Astrocyte (in vitro differentiated cells and primary cell): ENCODE data around the gene HAND1. TPM values are rescaled to one million over a fixed set of nuclear protein-coding genes. Genes with fewer than 3 reads are reported as not detected.
A peak's percentile ranks its signal among the peaks of the same experiment; 100 is the strongest.

Experiments used
- DNase-seq: peaks from one replicate; pipeline ENCODE4 v3.0.0-alpha.2; 2010; ENCODE audit warnings: low read depth
- FAIRE-seq: peaks from 2 replicates; lab custom pipeline; 2011; peaks lifted over from hg19 to GRCh38; lab: Jason Lieb, UNC
- H2AFZ ChIP-seq: 2 replicates; pipeline ENCODE4 v1.6.0; 2012; ENCODE audit warnings: low read depth, low read length, inconsistent platforms
- H3K27ac ChIP-seq: 2 replicates; pipeline ENCODE4 v1.5.1; 2011; ENCODE audit warnings: low read depth, low read length, inconsistent platforms
- H3K27me3 ChIP-seq: 2 replicates; pipeline ENCODE4 v1.6.0; 2011; ENCODE audit warnings: low read length, inconsistent platforms; ENCODE audit not compliant: insufficient read depth
- H3K36me3 ChIP-seq: 2 replicates; pipeline ENCODE4 v1.5.1; 2011; ENCODE audit warnings: low read length, inconsistent platforms; ENCODE audit not compliant: insufficient read depth
- H3K4me1 ChIP-seq: 2 replicates; pipeline ENCODE4 v1.5.1; 2011; ENCODE audit warnings: low read length, inconsistent platforms; ENCODE audit not compliant: insufficient read depth
- H3K4me2 ChIP-seq: 2 replicates; pipeline ENCODE4 v1.6.0; 2012; ENCODE audit warnings: low read length, inconsistent platforms
- H3K4me3 ChIP-seq: 2 replicates; pipeline ENCODE4 v1.5.1; 2011; ENCODE audit warnings: low read depth, mild to moderate bottlenecking, low read length, inconsistent platforms; ENCODE audit not compliant: insufficient read depth
- H3K79me2 ChIP-seq: 2 replicates; pipeline ENCODE4 v1.6.0; 2012; ENCODE audit warnings: mild to moderate bottlenecking, low read length, inconsistent platforms; ENCODE audit not compliant: insufficient read depth
- H3K9ac ChIP-seq: 2 replicates; pipeline ENCODE4 v1.6.0; 2012; ENCODE audit warnings: mild to moderate bottlenecking, low read length, inconsistent platforms
- H3K9me3 ChIP-seq: 2 replicates; pipeline ENCODE4 v1.5.1; 2012; ENCODE audit warnings: low read depth, mild to moderate bottlenecking, low read length, inconsistent platforms; ENCODE audit not compliant: insufficient read depth
- H4K20me1 ChIP-seq: 2 replicates; pipeline ENCODE4 v1.6.0; 2012; ENCODE audit warnings: low read length, inconsistent platforms; ENCODE audit not compliant: insufficient read depth
- H3K27ac Mint-ChIP-seq: one replicate; pipeline ENCODE4 v1.8.0; 2021; ENCODE audit warnings: mild to moderate bottlenecking, mixed read lengths; ENCODE audit not compliant: unreplicated experiment
- H3K27me3 Mint-ChIP-seq: one replicate; pipeline ENCODE4 v1.8.0; 2021; ENCODE audit warnings: low read depth, mixed read lengths; ENCODE audit not compliant: unreplicated experiment
- H3K36me3 Mint-ChIP-seq: one replicate; pipeline ENCODE4 v1.8.0; 2021; ENCODE audit warnings: low read depth, mixed read lengths; ENCODE audit not compliant: unreplicated experiment
- H3K4me1 Mint-ChIP-seq: one replicate; pipeline ENCODE4 v1.8.0; 2021; ENCODE audit warnings: low read depth, mixed read lengths; ENCODE audit not compliant: unreplicated experiment
- H3K4me3 Mint-ChIP-seq: one replicate; pipeline ENCODE4 v1.8.0; 2021; ENCODE audit warnings: mild to moderate bottlenecking, moderate library complexity, mixed read lengths; ENCODE audit not compliant: unreplicated experiment
- H3K9me3 Mint-ChIP-seq: one replicate; pipeline ENCODE4 v1.8.0; 2021; ENCODE audit warnings: mild to moderate bottlenecking, mixed read lengths; ENCODE audit not compliant: unreplicated experiment
- EZH2 ChIP-seq: IDR thresholded peaks from 2 replicates; pipeline ENCODE4 v1.6.1; 2012; ENCODE audit warnings: mild to moderate bottlenecking, low read length, inconsistent platforms; ENCODE audit not compliant: insufficient read depth
- total RNA-seq: library from RNA; stranded (reverse); gene quantifications from 2 replicates; pipeline ENCODE4 v1.2.1, GENCODE V29; 2021
- TF ChIP-seq, protein P1 (sequence below): IDR thresholded peaks from 2 replicates; pipeline ENCODE4 v1.5.1; 2011; ENCODE audit warnings: low read depth, mild to moderate bottlenecking, inconsistent platforms, low read length, moderate library complexity; ENCODE audit not compliant: insufficient read depth

HAND1 gene
- total RNA-seq, 1 donor from 2014 or later, result not detected

DNA sequence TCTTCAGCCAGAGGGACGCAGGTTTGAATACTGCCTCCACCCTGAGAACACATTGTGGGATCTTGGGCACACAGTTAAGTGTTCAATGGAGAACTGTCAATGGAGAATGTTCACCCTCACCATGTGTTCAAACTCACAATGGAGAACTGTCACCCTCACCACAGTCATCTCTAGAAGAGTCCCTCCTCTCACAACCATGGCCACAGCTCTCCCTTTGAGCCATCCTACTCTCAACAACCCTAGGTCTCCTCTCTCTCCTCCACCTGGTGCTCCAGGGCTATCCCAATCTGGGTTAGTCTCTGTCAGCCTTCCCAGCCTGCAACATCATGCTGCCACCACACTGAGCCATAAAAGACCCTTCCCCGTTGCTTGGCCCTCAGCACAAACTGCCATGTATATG lies 36.3 kb upstream of the HAND1 start:
- no peaks in the 10 kb centered on the region for H3K79me2 ChIP-seq
- Mint-ChIP-seq H3K9me3 (peaks cover 4% of the 10 kb centered on the region), H3K27ac (no peak overlapping the region), H3K4me1 (no peaks in the 10 kb centered on the region), H3K36me3 (no peaks in the 10 kb centered on the region), H3K27me3 (peaks cover 47% of the 10 kb centered on the region), H3K4me3 (no peak overlapping the region)
- FAIRE-seq (no peak), DNase-seq (no peak)
- no peak overlapping the region for H3K27ac ChIP-seq
- H3K4me2 ChIP-seq, result no peak overlapping the region
- TF ChIP-seq, protein P1, sequence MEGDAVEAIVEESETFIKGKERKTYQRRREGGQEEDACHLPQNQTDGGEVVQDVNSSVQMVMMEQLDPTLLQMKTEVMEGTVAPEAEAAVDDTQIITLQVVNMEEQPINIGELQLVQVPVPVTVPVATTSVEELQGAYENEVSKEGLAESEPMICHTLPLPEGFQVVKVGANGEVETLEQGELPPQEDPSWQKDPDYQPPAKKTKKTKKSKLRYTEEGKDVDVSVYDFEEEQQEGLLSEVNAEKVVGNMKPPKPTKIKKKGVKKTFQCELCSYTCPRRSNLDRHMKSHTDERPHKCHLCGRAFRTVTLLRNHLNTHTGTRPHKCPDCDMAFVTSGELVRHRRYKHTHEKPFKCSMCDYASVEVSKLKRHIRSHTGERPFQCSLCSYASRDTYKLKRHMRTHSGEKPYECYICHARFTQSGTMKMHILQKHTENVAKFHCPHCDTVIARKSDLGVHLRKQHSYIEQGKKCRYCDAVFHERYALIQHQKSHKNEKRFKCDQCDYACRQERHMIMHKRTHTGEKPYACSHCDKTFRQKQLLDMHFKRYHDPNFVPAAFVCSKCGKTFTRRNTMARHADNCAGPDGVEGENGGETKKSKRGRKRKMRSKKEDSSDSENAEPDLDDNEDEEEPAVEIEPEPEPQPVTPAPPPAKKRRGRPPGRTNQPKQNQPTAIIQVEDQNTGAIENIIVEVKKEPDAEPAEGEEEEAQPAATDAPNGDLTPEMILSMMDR, result no peak
- no peak for TF ChIP-seq EZH2
- no peak overlapping the region for H3K4me3 ChIP-seq
- no peaks in the 10 kb centered on the region for H3K36me3 ChIP-seq
- H3K9me3 ChIP-seq, result no peaks in the 10 kb centered on the region
- H3K9ac ChIP-seq, result no peak overlapping the region
- H4K20me1 ChIP-seq, result no peaks in the 10 kb centered on the region
- H2AFZ ChIP-seq, result no peak overlapping the region
- H3K27me3 ChIP-seq, result peaks cover 40% of the 10 kb centered on the region
- H3K4me1 ChIP-seq, result no peaks in the 10 kb centered on the region

DNA sequence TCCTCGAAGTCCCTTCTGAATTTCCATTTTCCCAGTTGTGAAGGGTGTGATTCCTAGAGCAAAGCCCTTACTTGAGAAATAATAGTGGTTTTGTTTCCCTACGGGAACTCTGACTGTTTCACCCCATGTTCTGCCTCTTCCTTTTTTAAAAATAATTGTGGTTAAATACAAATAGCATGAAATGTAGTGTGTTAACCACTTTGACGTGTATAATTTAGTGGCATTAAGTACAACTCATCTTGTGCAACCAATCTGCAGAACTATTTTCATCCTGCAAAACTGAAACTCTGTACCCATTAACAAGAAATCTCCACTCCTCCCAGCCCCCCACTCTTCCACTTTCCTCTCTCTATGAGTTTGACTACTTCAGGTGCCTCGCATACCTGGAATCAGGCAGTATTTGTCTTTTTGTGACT lies 35.6 kb upstream of the HAND1 start:
- H3K79me2 ChIP-seq, result no peaks in the 10 kb centered on the region
- H4K20me1 ChIP-seq, result no peaks in the 10 kb centered on the region
- no peaks in the 10 kb centered on the region for H3K36me3 ChIP-seq
- H3K4me2 ChIP-seq, result no peak overlapping the region
- TF ChIP-seq, protein P1, result no peak
- no peak for TF ChIP-seq EZH2
- no peak overlapping the region for H3K4me3 Mint-ChIP-seq
- peaks cover 46% of the 10 kb centered on the region for H3K27me3 Mint-ChIP-seq
- H3K4me1 ChIP-seq, result no peaks in the 10 kb centered on the region
- no peak overlapping the region for H3K27ac ChIP-seq
- no peak overlapping the region for H2AFZ ChIP-seq
- H3K9me3 ChIP-seq, result no peaks in the 10 kb centered on the region
- H3K27me3 ChIP-seq, result peaks cover 44% of the 10 kb centered on the region
- no peak overlapping the region for H3K9ac ChIP-seq
- DNase-seq, result peak; percentile 38
- H3K4me3 ChIP-seq, result no peak overlapping the region
- no peaks in the 10 kb centered on the region for H3K4me1 Mint-ChIP-seq
- no peaks in the 10 kb centered on the region for H3K36me3 Mint-ChIP-seq
- no peak overlapping the region for H3K27ac Mint-ChIP-seq
- H3K9me3 Mint-ChIP-seq, result peaks cover 4% of the 10 kb centered on the region
- FAIRE-seq, result no peak

DNA sequence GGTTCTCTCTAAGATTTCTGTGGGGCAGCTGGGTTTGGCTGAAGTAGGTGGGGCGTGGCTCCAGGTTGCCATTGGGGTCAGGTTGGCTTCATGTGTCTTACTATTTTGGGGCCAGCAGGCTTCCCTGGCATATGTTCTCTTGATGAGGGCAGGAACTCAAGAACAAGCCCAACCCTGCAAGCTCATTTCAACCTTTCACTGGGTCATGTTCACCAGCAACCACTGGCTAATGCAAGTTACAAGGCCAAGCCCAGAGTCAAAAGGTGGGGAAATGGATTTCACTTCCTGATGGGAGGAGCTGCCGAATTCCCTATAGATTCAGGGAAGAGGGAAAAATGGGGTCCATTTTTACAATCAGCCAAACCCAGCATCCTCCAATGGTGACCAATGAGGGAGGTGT lies 34.0 kb upstream of the HAND1 start:
- Histone ChIP-seq H3K4me2 (no peak overlapping the region), H3K27ac (no peak overlapping the region), H3K4me3 (no peak overlapping the region), H2AFZ (no peak overlapping the region), H3K36me3 (no peaks in the 10 kb centered on the region), H3K9ac (no peak overlapping the region), H3K79me2 (no peaks in the 10 kb centered on the region), H3K27me3 (peaks cover 46% of the 10 kb centered on the region), H3K4me1 (no peaks in the 10 kb centered on the region), H4K20me1 (no peaks in the 10 kb centered on the region), H3K9me3 (no peaks in the 10 kb centered on the region)
- Mint-ChIP-seq H3K4me1 (no peaks in the 10 kb centered on the region), H3K27me3 (peaks cover 47% of the 10 kb centered on the region), H3K36me3 (no peaks in the 10 kb centered on the region), H3K4me3 (no peak overlapping the region), H3K27ac (no peak overlapping the region), H3K9me3 (peaks cover 4% of the 10 kb centered on the region)
- FAIRE-seq (no peak), DNase-seq (no peak)
- TF ChIP-seq, protein P1, result no peak
- no peak for TF ChIP-seq EZH2
